ENCODE data around the gene RASL10A. TPM values are rescaled to one million over a fixed set of nuclear protein-coding genes. Genes with fewer than 3 reads are reported as not detected.

RASL10A gene
- total and polyA plus RNA-seq, 2 donors (not counting 1 experiment from before 2014, with no cell fraction given): not detected

DNA sequence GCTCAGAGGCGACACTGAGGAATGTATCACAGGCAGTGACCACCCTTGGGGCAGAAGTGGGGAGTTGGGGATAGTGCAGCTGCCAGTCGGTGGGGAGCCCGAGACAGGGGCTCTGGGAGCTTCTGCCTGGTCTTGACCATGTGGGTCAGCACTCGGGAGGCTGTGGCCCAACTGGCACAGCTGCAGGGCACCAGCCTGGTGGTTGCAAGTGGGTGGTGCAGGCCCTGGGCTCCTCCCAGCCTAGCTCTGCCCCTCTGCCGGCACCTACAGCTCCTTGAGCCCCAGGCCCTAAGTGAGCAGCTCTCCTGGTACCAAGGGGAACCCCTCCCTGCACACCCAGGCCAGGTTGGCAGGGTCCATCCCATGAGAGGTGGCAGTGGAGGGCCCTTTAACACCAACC lies 12.6 kb upstream of the RASL10A start:
- Histone ChIP-seq H3K4me1 (ENCODE audit: control insufficient read depth, extremely low read depth, insufficient read depth, low read length) (peaks cover 8% of the 10 kb centered on the region), H3K4me2 (ENCODE audit: extremely low read depth, insufficient read depth, low read length) (no peak overlapping the region), H3K27ac (ENCODE audit: insufficient read depth, low read length) (no peak overlapping the region)

DNA sequence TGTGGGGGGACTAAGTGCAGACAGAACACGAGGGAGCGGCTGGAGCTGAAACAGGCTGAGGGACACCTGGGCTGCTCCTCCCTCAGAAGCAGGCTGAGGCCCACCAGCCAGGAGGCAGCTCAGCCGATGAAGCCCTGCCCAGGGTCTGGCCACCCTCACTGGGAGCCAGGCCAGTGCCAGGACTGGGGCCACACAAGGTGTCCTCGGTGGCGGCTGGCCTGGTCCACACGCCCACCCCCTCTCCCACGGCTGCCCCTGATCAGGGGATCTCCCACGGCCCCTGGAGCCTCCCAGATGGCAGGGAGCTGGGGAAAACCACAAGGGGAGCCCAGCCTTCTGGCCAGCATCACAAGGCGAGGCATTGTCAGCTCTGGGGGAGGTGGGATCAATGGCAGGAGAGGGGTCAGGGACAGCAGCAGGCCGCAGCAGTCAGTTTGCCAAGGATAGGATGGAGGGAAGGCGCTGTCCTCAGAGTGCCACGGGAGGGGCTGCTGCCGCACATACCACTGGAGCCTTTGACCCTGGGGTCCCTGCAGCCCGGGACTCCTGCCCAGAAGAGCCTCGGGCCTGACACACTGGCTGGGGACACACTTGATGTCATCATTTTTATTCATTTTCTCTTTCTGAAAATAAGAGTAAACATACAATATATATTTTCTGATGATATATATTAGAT lies 11.7 kb upstream of the RASL10A start:
- no peak overlapping the region for H3K9ac ChIP-seq (ENCODE audit: insufficient read depth, low read length)
- peaks cover 12% of the 10 kb centered on the region for H3K36me3 ChIP-seq (ENCODE audit: control insufficient read depth, insufficient read depth, low read length)
- H3K4me2 ChIP-seq (ENCODE audit: extremely low read depth, insufficient read depth, low read length): no peak overlapping the region
- DNase-seq (ENCODE audit: low read depth in 2 of 2): no peak
- H3K27me3 ChIP-seq (ENCODE audit: control insufficient read depth, insufficient read depth, low read length): no peaks in the 10 kb centered on the region
- no peak overlapping the region for H3K4me3 ChIP-seq (replicated peaks in 1 of 4; ENCODE audit: control extremely low read depth in 1 of 4, insufficient read depth in 1 of 4, low read depth in 3 of 4, low read length in 4 of 4)
- H3K4me1 ChIP-seq (ENCODE audit: control insufficient read depth, extremely low read depth, insufficient read depth, low read length): peaks cover 8% of the 10 kb centered on the region
- no peak overlapping the region for H3K27ac ChIP-seq (ENCODE audit: insufficient read depth, low read length)
- H4K20me1 ChIP-seq (ENCODE audit: control insufficient read depth, extremely low read depth, insufficient read depth, low read length): no peaks in the 10 kb centered on the region
- H3K9me3 ChIP-seq (ENCODE audit: control insufficient read depth, insufficient read depth, low read depth, low read length): no peaks in the 10 kb centered on the region
- TF ChIP-seq, protein P1, sequence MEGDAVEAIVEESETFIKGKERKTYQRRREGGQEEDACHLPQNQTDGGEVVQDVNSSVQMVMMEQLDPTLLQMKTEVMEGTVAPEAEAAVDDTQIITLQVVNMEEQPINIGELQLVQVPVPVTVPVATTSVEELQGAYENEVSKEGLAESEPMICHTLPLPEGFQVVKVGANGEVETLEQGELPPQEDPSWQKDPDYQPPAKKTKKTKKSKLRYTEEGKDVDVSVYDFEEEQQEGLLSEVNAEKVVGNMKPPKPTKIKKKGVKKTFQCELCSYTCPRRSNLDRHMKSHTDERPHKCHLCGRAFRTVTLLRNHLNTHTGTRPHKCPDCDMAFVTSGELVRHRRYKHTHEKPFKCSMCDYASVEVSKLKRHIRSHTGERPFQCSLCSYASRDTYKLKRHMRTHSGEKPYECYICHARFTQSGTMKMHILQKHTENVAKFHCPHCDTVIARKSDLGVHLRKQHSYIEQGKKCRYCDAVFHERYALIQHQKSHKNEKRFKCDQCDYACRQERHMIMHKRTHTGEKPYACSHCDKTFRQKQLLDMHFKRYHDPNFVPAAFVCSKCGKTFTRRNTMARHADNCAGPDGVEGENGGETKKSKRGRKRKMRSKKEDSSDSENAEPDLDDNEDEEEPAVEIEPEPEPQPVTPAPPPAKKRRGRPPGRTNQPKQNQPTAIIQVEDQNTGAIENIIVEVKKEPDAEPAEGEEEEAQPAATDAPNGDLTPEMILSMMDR (conservative IDR thresholded peaks at IDR 0.05 in 1 of 2, IDR thresholded peaks at IDR 0.05 in 1 of 2; ENCODE audit: low read depth in 1 of 2, low read length in 2 of 2): no peak
- no peak for TF ChIP-seq EZH2 (IDR thresholded peaks at IDR 0.05; ENCODE audit: low read length, missing control alignments)
- no peaks in the 10 kb centered on the region for H3K79me2 ChIP-seq (ENCODE audit: control insufficient read depth, insufficient read depth, low read length)
- H2AFZ ChIP-seq (ENCODE audit: low read length): no peak overlapping the region

More for the DNA sequence above, 12.6 kb upstream of the RASL10A start:
- no peaks in the 10 kb centered on the region for H3K79me2 ChIP-seq (ENCODE audit: control insufficient read depth, insufficient read depth, low read length)
- no peak for TF ChIP-seq EZH2 (IDR thresholded peaks at IDR 0.05; ENCODE audit: low read length, missing control alignments)
- TF ChIP-seq, protein P1 (conservative IDR thresholded peaks at IDR 0.05 in 1 of 2, IDR thresholded peaks at IDR 0.05 in 1 of 2; ENCODE audit: low read depth in 1 of 2, low read length in 2 of 2): peak in 1 of 2 donors; percentile 20
- H3K36me3 ChIP-seq (ENCODE audit: control insufficient read depth, insufficient read depth, low read length): peaks cover 12% of the 10 kb centered on the region
- no peak overlapping the region for H3K4me3 ChIP-seq (replicated peaks in 1 of 4; ENCODE audit: control extremely low read depth in 1 of 4, insufficient read depth in 1 of 4, low read depth in 3 of 4, low read length in 4 of 4)
- no peak overlapping the region for H2AFZ ChIP-seq (ENCODE audit: low read length)
- H4K20me1 ChIP-seq (ENCODE audit: control insufficient read depth, extremely low read depth, insufficient read depth, low read length): no peaks in the 10 kb centered on the region
- no peaks in the 10 kb centered on the region for H3K27me3 ChIP-seq (ENCODE audit: control insufficient read depth, insufficient read depth, low read length)
- H3K9ac ChIP-seq (ENCODE audit: insufficient read depth, low read length): no peak overlapping the region
- no peak for DNase-seq (ENCODE audit: low read depth in 2 of 2)
- no peaks in the 10 kb centered on the region for H3K9me3 ChIP-seq (ENCODE audit: control insufficient read depth, insufficient read depth, low read depth, low read length)

DNA sequence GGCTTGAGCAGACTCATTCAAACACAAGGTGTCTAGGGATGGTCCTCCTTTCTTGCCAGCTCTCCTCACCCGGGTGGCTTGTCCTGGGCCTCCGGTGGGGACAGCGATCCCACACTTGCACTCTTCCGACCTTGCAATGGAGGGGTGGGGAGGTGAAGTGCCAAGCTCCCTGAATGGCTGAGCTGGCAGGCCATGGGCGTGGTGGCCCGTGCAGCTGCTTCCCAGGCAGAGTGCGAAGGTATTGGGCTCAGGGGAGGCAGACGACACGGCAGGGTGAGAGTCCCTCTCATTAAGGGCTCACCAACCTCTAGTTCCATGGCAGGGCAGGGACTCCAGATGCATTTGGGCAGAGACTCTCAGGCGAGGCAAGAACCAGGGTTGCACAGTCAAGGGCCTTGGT lies 11.0 kb upstream of the RASL10A start:
- Histone ChIP-seq H3K27ac (ENCODE audit: insufficient read depth, low read length) (no peak overlapping the region), H4K20me1 (ENCODE audit: control insufficient read depth, extremely low read depth, insufficient read depth, low read length) (no peaks in the 10 kb centered on the region), H3K9ac (ENCODE audit: insufficient read depth, low read length) (no peak overlapping the region), H3K79me2 (ENCODE audit: control insufficient read depth, insufficient read depth, low read length) (no peaks in the 10 kb centered on the region), H3K36me3 (ENCODE audit: control insufficient read depth, insufficient read depth, low read length) (peaks cover 12% of the 10 kb centered on the region), H2AFZ (ENCODE audit: low read length) (no peak overlapping the region), H3K4me2 (ENCODE audit: extremely low read depth, insufficient read depth, low read length) (no peak overlapping the region), H3K4me1 (ENCODE audit: control insufficient read depth, extremely low read depth, insufficient read depth, low read length) (peaks cover 8% of the 10 kb centered on the region), H3K4me3 (replicated peaks in 1 of 4; ENCODE audit: control extremely low read depth in 1 of 4, insufficient read depth in 1 of 4, low read depth in 3 of 4, low read length in 4 of 4) (no peak overlapping the region), H3K27me3 (ENCODE audit: control insufficient read depth, insufficient read depth, low read length) (no peaks in the 10 kb centered on the region), H3K9me3 (ENCODE audit: control insufficient read depth, insufficient read depth, low read depth, low read length) (no peaks in the 10 kb centered on the region)
- TF ChIP-seq EZH2 (IDR thresholded peaks at IDR 0.05; ENCODE audit: low read length, missing control alignments): no peak
- TF ChIP-seq, protein P1 (conservative IDR thresholded peaks at IDR 0.05 in 1 of 2, IDR thresholded peaks at IDR 0.05 in 1 of 2; ENCODE audit: low read depth in 1 of 2, low read length in 2 of 2): no peak
- no peak for DNase-seq (ENCODE audit: low read depth in 2 of 2)

Measured in fibroblast of lung (primary cell).